GM23338 (cell line): ENCODE measurements around the gene RUNX1. TPM values are rescaled to one million over a fixed set of nuclear protein-coding genes. Genes with fewer than 3 reads are reported as not detected.

ENCODE experiments used
- ATAC-seq: fragments of 200-7000 bp; cut with Tn5 transposase; 3 replicates; pipeline ENCODE4 v1.9.1; 2020
- DNase-seq: peaks from one replicate; pipeline ENCODE4 v3.0.0-alpha.2; 2015; ENCODE audit warnings: low spot score
- H2AFZ ChIP-seq: fragments of 200-600 bp; sonication (generic); 2 replicates; pipeline ENCODE4 v1.8.0; 2016; ENCODE audit warnings: antibody characterized with exemption, mild to moderate bottlenecking, moderate library complexity
- H3F3A ChIP-seq: fragments of 200-600 bp; sonication (generic); replicated peaks from 2 replicates; pipeline ENCODE4 v1.8.0; 2017; ENCODE audit warnings: antibody characterized with exemption, mixed run types, low read depth
- H3K27ac ChIP-seq: fragments of 200-600 bp; sonication (generic); 2 replicates; pipeline ENCODE4 v1.6.1; 2016; ENCODE audit warnings: low read depth
- H3K27me3 ChIP-seq: fragments of 200-600 bp; sonication (generic); 2 replicates; pipeline ENCODE4 v1.8.0; 2016; ENCODE audit warnings: mild to moderate bottlenecking, mixed run types, moderate library complexity; ENCODE audit not compliant: insufficient read depth
- H3K36me3 ChIP-seq: fragments of 200-600 bp; sonication (generic); 2 replicates; pipeline ENCODE4 v1.8.0; 2016; ENCODE audit warnings: mild to moderate bottlenecking; ENCODE audit not compliant: insufficient read depth
- H3K4me1 ChIP-seq: fragments of 200-600 bp; sonication (generic); 2 replicates; pipeline ENCODE4 v1.8.0; 2016; ENCODE audit warnings: mild to moderate bottlenecking, moderate library complexity; ENCODE audit not compliant: insufficient read depth
- H3K4me2 ChIP-seq: fragments of 200-600 bp; sonication (generic); 2 replicates; pipeline ENCODE4 v1.7.1; 2017; ENCODE audit warnings: mixed run types
- H3K4me3 ChIP-seq: fragments of 200-600 bp; sonication (generic); 2 replicates; pipeline ENCODE4 v1.6.1; 2016; ENCODE audit warnings: mixed run types
- H3K79me2 ChIP-seq: fragments of 200-600 bp; sonication (generic); replicated peaks from 2 replicates; pipeline ENCODE4 v1.8.0; 2017; ENCODE audit warnings: mild to moderate bottlenecking; ENCODE audit not compliant: insufficient read depth
- H3K9me2 ChIP-seq: fragments of 200-600 bp; sonication (generic); 2 replicates; pipeline ENCODE4 v1.8.0; 2017; ENCODE audit not compliant: insufficient read depth
- H4K20me1 ChIP-seq: fragments of 200-600 bp; sonication (generic); replicated peaks from 2 replicates; pipeline ENCODE4 v1.8.0; 2017; ENCODE audit warnings: mild to moderate bottlenecking; ENCODE audit not compliant: insufficient read depth
- H3K27ac Mint-ChIP-seq: 2 replicates; pipeline ENCODE4 v1.8.0; 2020; ENCODE audit warnings: inconsistent platforms, mild to moderate bottlenecking, moderate library complexity, mixed read lengths
- H3K27me3 Mint-ChIP-seq: 3 replicates; pipeline ENCODE4 v1.8.0; 2022; ENCODE audit warnings: low read depth, mild to moderate bottlenecking, moderate library complexity, mixed read lengths, inconsistent platforms; ENCODE audit not compliant: insufficient read depth, poor library complexity
- H3K36me3 Mint-ChIP-seq: 3 replicates; pipeline ENCODE4 v1.8.0; 2021; ENCODE audit warnings: low read depth, mild to moderate bottlenecking, inconsistent platforms, moderate library complexity, mixed read lengths
- H3K4me1 Mint-ChIP-seq: 3 replicates; pipeline ENCODE4 v1.8.0; 2020; ENCODE audit warnings: mild to moderate bottlenecking, inconsistent platforms, mixed read lengths
- H3K4me3 Mint-ChIP-seq: 3 replicates; pipeline ENCODE4 v1.8.0; 2021; ENCODE audit warnings: moderate library complexity, mild to moderate bottlenecking, inconsistent platforms, mixed read lengths
- H3K9me3 Mint-ChIP-seq: 3 replicates; pipeline ENCODE4 v1.8.0; 2020; ENCODE audit warnings: moderate library complexity, mild to moderate bottlenecking, inconsistent platforms, mixed read lengths
- CREB1 ChIP-seq: fragments of 250-450 bp; sonication (Bioruptor Pico); IDR thresholded peaks from 2 replicates; pipeline ENCODE4 v1.5.0; 2020; ENCODE audit warnings: low read depth, mild to moderate bottlenecking, moderate library complexity
- ETS1 ChIP-seq: IDR thresholded peaks from 2 replicates; pipeline ENCODE4 v1.6.1; 2016; ENCODE audit warnings: antibody characterized with exemption
- EZH2 ChIP-seq: fragments of 200-600 bp; sonication (generic); IDR thresholded peaks from one replicate; pipeline ENCODE4 v1.8.0; 2017; ENCODE audit warnings: antibody characterized with exemption, mild to moderate bottlenecking, low read depth; ENCODE audit not compliant: unreplicated experiment
- EZH2phosphoT487 ChIP-seq: fragments of 200-600 bp; sonication (generic); IDR thresholded peaks from one replicate; pipeline ENCODE4 v1.8.1; 2018; ENCODE audit warnings: antibody characterized with exemption; ENCODE audit not compliant: unreplicated experiment
- JUNB ChIP-seq: IDR thresholded peaks from one replicate; pipeline ENCODE4 v1.6.1; 2016; ENCODE audit warnings: antibody characterized with exemption; ENCODE audit not compliant: unreplicated experiment
- NANOG ChIP-seq: IDR thresholded peaks from 2 replicates; pipeline ENCODE4 v1.6.1; 2016; ENCODE audit warnings: antibody characterized with exemption, borderline replicate concordance
- POLR2AphosphoS5 ChIP-seq: IDR thresholded peaks from 2 replicates; pipeline ENCODE4 v1.6.1; 2016; ENCODE audit warnings: antibody characterized with exemption, low read depth
- STAT1 ChIP-seq: IDR thresholded peaks from one replicate; pipeline ENCODE4 v1.6.1; 2016; ENCODE audit warnings: antibody characterized with exemption; ENCODE audit not compliant: unreplicated experiment
- ZNF114 ChIP-seq: fragments of 250-450 bp; sonication (Bioruptor Pico); IDR thresholded peaks from 2 replicates; pipeline ENCODE4 v1.5.0; 2020; ENCODE audit warnings: mild to moderate bottlenecking, moderate library complexity
- ZNF331 ChIP-seq: fragments of 250-450 bp; sonication (Bioruptor Pico); IDR thresholded peaks from 2 replicates; pipeline ENCODE4 v1.5.0; 2020; ENCODE audit warnings: low read depth, mild to moderate bottlenecking, moderate library complexity
- ZNF462 ChIP-seq: fragments of 250-450 bp; sonication (Bioruptor Pico); IDR thresholded peaks from 2 replicates; pipeline ENCODE4 v1.5.0; 2020; ENCODE audit warnings: mild to moderate bottlenecking, moderate library complexity
- polyA plus RNA-seq: library from polyadenylated mRNA; unstranded; fragments of >200 nt; fragmentation: Nextera tagmentation; extraction: Ambion mirVana; gene quantifications from 2 replicates; pipeline ENCODE4 v1.2.1, GENCODE V29; 2016
- total RNA-seq: library from RNA; depleted of rRNA; stranded (reverse); fragments of >200 nt; shearing (Covaris generic); gene quantifications from 2 replicates; pipeline ENCODE4 v1.2.3, GENCODE V29; 2014
- TF ChIP-seq, protein P1 (sequence below): IDR thresholded peaks from one replicate; pipeline ENCODE4 v1.6.1; 2018; ENCODE audit warnings: antibody characterized with exemption; ENCODE audit not compliant: unreplicated experiment

Gene RUNX1
- total and polyA plus RNA-seq, 2 experiments from 2014 or later: 0.29 to 1.1 TPM

- Histone ChIP-seq H3K4me1 (peaks cover 8% of the 10 kb centered on the region; the same call in 1 of the 2 replicates), H4K20me1 (no peaks in the 10 kb centered on the region), H3K79me2 (no peaks in the 10 kb centered on the region), H3K36me3 (no peaks in the 10 kb centered on the region), H3K27ac (no peak overlapping the region), H3K27me3 (no peaks in the 10 kb centered on the region), H3K4me2 (no peak overlapping the region), H3K4me3 (no peak overlapping the region), H3K9me2 (no peaks in the 10 kb centered on the region), H2AFZ (no peak overlapping the region), H3F3A (no peaks in the 10 kb centered on the region)
- ATAC-seq: no peak; the same call in 2 of the 3 replicates
- TF ChIP-seq EZH2 (no peak), EZH2phosphoT487 (no peak), CREB1 (no peak)
- Mint-ChIP-seq H3K4me3 (no peak overlapping the region), H3K9me3 (peaks cover 2% of the 10 kb centered on the region; the same call in 1 of the 3 replicates), H3K4me1 (peaks cover 12% of the 10 kb centered on the region; the same call in 2 of the 3 replicates), H3K27ac (no peak overlapping the region), H3K36me3 (no peaks in the 10 kb centered on the region), H3K27me3 (no peaks in the 10 kb centered on the region)
- peak; percentile 10 for DNase-seq
Measured at GRCh38 chr21:34915364-34915841, 133.7 kb downstream of the RUNX1 start.

DNA sequence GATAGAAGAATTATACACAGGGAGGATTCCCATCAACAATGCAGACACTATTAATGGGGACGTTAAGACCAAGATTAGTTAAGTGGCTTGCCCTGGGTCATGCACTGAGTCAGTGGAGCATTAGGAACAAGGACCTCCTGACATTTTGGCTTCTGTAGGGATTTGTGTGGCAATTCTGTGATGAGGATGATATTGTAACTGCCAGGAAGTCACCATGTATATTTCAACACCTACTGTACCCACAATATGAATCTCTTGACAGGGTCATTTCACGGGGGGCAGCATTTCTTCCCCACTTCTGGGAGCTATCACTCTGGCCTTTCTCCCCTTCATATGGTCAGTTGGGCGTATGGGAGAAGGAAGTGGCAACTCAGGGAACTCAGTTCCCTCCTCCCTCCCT, 134.9 kb downstream of the RUNX1 start:
- no peaks in the 10 kb centered on the region for H3K27me3 ChIP-seq
- H4K20me1 ChIP-seq: no peaks in the 10 kb centered on the region
- no peaks in the 10 kb centered on the region for H3K36me3 Mint-ChIP-seq
- TF ChIP-seq JUNB (no peak), CREB1 (no peak), ETS1 (no peak), EZH2 (no peak), ZNF114 (CRISPR knock-in tag) (no peak), ZNF462 (CRISPR knock-in tag) (no peak), STAT1 (no peak), ZNF331 (no peak), POLR2AphosphoS5 (no peak), NANOG (no peak)
- TF ChIP-seq, protein P1, sequence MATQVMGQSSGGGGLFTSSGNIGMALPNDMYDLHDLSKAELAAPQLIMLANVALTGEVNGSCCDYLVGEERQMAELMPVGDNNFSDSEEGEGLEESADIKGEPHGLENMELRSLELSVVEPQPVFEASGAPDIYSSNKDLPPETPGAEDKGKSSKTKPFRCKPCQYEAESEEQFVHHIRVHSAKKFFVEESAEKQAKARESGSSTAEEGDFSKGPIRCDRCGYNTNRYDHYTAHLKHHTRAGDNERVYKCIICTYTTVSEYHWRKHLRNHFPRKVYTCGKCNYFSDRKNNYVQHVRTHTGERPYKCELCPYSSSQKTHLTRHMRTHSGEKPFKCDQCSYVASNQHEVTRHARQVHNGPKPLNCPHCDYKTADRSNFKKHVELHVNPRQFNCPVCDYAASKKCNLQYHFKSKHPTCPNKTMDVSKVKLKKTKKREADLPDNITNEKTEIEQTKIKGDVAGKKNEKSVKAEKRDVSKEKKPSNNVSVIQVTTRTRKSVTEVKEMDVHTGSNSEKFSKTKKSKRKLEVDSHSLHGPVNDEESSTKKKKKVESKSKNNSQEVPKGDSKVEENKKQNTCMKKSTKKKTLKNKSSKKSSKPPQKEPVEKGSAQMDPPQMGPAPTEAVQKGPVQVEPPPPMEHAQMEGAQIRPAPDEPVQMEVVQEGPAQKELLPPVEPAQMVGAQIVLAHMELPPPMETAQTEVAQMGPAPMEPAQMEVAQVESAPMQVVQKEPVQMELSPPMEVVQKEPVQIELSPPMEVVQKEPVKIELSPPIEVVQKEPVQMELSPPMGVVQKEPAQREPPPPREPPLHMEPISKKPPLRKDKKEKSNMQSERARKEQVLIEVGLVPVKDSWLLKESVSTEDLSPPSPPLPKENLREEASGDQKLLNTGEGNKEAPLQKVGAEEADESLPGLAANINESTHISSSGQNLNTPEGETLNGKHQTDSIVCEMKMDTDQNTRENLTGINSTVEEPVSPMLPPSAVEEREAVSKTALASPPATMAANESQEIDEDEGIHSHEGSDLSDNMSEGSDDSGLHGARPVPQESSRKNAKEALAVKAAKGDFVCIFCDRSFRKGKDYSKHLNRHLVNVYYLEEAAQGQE: no peak

More for the DNA sequence above, 134.9 kb downstream of the RUNX1 start:
- Mint-ChIP-seq H3K4me3 (no peak overlapping the region), H3K27ac (no peak overlapping the region), H3K4me1 (peaks cover 17% of the 10 kb centered on the region), H3K27me3 (peaks cover 1% of the 10 kb centered on the region), H3K9me3 (peaks cover 2% of the 10 kb centered on the region; the same call in 1 of the 3 replicates)
- H2AFZ ChIP-seq: no peak overlapping the region
- H3K27ac ChIP-seq: no peak overlapping the region
- peaks cover 8% of the 10 kb centered on the region; the same call in 1 of the 2 replicates for H3K4me1 ChIP-seq
- no peaks in the 10 kb centered on the region for H3F3A ChIP-seq
- DNase-seq (no peak), ATAC-seq (no peak)
- no peak overlapping the region for H3K4me2 ChIP-seq
- H3K4me3 ChIP-seq: no peak overlapping the region
- H3K36me3 ChIP-seq: no peaks in the 10 kb centered on the region
- 0 out of 2 replicates have a peak, but pooled peaks cover 5% of the 10 kb centered on the region for H3K9me2 ChIP-seq
- no peaks in the 10 kb centered on the region for H3K79me2 ChIP-seq
